ENCODE measurements around the gene BMAL2. TPM values are rescaled to one million over a fixed set of nuclear protein-coding genes. Genes with fewer than 3 reads are reported as not detected.

Gene BMAL2
- total RNA-seq, 3 donors from 2014 or later: 2.2 to 3.9 (median 3.6) TPM

DNA sequence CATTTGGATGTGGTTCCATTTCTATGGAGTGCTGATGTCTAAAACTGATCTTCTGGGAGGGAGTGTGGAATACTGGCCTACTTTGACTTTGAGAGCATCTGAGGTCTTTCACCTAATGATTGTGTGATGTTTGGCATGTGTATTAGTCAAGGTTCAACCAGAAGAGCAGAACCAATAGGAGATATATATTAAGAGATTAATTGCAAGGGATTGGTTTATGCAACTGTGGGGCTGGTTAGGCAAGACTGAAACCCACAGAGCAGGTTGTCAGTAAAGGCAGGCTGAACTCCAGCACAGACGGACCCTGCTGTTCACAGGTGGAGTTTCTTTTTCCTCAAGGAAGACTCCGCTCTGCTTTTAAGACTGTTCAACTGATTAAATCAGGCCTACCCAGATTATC, 11.6 kb downstream of the BMAL2 start:
- H3K36me3 ChIP-seq (ENCODE audit: low read depth): no peaks in the 10 kb centered on the region
- no peak overlapping the region for H3K4me3 ChIP-seq
- no peaks in the 10 kb centered on the region for H3K9me3 ChIP-seq
- no peaks in the 10 kb centered on the region for H3K4me1 ChIP-seq (ENCODE audit: low read depth)
- ATAC-seq (no peak), DNase-seq (no peak)
- intact Hi-C loops (cut with DNase I, micrococcal nuclease): no loop called here
- TF ChIP-seq, protein P1, sequence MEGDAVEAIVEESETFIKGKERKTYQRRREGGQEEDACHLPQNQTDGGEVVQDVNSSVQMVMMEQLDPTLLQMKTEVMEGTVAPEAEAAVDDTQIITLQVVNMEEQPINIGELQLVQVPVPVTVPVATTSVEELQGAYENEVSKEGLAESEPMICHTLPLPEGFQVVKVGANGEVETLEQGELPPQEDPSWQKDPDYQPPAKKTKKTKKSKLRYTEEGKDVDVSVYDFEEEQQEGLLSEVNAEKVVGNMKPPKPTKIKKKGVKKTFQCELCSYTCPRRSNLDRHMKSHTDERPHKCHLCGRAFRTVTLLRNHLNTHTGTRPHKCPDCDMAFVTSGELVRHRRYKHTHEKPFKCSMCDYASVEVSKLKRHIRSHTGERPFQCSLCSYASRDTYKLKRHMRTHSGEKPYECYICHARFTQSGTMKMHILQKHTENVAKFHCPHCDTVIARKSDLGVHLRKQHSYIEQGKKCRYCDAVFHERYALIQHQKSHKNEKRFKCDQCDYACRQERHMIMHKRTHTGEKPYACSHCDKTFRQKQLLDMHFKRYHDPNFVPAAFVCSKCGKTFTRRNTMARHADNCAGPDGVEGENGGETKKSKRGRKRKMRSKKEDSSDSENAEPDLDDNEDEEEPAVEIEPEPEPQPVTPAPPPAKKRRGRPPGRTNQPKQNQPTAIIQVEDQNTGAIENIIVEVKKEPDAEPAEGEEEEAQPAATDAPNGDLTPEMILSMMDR (IDR thresholded peaks at IDR 0.05): no peak

DNA sequence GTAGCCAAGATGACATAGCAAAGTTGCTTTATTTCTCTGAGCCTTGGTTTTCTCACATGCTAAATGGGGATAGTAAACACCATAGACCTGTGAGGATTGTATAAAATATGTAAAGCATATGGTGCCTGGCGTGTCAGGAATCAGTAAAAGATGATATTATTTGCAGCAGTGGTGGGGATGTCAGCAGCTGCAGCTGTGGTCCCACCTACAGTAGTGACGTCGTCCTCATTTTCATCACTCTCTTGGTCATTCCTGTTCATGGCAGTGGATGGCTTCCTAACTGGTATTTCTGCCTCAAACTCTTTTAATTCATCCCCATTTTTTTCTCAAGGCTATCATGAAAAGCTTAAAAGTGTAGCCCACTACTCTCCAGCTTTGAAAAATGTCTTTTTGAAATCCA, 12.1 kb downstream of the BMAL2 start:
- intact Hi-C loops (cut with DNase I, micrococcal nuclease): no loop called here
- TF ChIP-seq, protein P1 (IDR thresholded peaks at IDR 0.05): no peak
- Histone ChIP-seq H3K9me3 (no peaks in the 10 kb centered on the region), H3K4me1 (ENCODE audit: low read depth) (no peaks in the 10 kb centered on the region), H3K36me3 (ENCODE audit: low read depth) (no peaks in the 10 kb centered on the region), H3K4me3 (no peak overlapping the region)
- no peak for ATAC-seq
- DNase-seq: no peak

DNA sequence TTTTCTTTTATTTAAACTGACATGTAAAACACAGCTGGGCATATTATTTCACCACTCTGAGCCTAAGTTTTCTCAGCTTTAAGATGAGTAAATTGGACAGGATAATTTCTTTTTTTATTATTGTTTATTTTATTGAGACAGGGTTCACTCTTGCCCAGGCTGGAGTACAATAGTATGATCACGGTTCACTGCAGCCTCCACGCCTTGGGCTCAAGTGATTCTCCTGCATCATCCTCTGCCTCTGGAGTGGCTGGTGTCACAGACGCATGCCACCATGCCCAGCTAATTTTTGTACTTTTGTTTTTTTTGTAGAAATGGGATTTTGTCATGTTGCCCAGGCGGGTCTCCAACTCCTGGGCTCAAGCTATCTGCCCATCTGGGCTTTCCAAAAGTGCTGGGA, 12.7 kb downstream of the BMAL2 start:
- DNase-seq (no peak), ATAC-seq (no peak)

DNA sequence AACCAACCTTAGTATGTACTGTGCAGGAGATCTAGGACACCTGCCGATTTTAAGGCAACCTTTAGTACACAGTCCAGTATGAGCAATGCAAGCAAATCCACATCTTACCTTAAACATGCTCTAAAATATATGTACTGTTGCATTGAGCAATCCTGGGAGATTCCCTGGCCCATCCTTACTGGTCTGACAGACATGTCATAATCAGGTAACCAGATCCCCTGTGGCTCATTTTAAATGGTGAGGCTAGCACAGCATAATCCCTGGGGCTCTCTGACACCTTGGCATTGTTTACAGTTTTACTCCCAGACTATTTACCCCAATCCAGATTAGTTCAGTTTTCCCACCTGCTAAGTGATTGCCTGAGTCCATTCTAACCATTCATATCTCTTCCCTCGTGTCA, 15.1 kb downstream of the BMAL2 start:
- intact Hi-C loops (cut with DNase I, micrococcal nuclease): no loop called here

More for the DNA sequence above, 12.7 kb downstream of the BMAL2 start:
- no peak overlapping the region for H3K4me3 ChIP-seq
- intact Hi-C loops (cut with DNase I, micrococcal nuclease): no loop called here
- H3K4me1 ChIP-seq (ENCODE audit: low read depth): no peaks in the 10 kb centered on the region
- no peaks in the 10 kb centered on the region for H3K9me3 ChIP-seq
- no peaks in the 10 kb centered on the region for H3K36me3 ChIP-seq (ENCODE audit: low read depth)
- TF ChIP-seq, protein P1 (IDR thresholded peaks at IDR 0.05): no peak

DNA sequence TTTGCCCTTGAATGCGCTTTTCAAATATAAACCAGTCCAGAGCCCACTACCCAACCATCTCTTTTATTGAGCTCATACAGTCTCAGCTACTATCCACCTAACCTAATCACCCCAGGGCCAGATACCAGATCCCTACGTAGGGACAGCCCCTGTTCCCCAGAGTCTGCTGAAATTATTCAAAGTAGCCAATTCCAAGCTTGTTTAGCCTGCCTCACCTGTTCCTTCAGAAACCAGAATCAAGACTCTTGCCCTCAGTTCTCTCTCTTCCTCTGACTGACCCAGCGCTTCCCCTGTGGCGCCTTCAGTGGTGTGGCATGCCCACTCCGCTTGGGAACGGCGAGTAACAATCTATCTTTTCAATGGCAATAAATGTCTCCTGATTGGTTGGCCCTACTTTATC, 18.8 kb downstream of the BMAL2 start:
- H3K9me3 ChIP-seq: no peaks in the 10 kb centered on the region
- no peaks in the 10 kb centered on the region for H3K36me3 ChIP-seq (ENCODE audit: low read depth)
- H3K4me1 ChIP-seq (ENCODE audit: low read depth): no peaks in the 10 kb centered on the region
- ATAC-seq (no peak), DNase-seq (no peak)
- intact Hi-C loops (cut with DNase I, micrococcal nuclease): no loop called here
- TF ChIP-seq, protein P1 (IDR thresholded peaks at IDR 0.05): no peak
- H3K4me3 ChIP-seq: no peak overlapping the region

More for the DNA sequence above, 15.1 kb downstream of the BMAL2 start:
- TF ChIP-seq, protein P1 (IDR thresholded peaks at IDR 0.05): no peak
- Histone ChIP-seq H3K36me3 (ENCODE audit: low read depth) (no peaks in the 10 kb centered on the region), H3K9me3 (no peaks in the 10 kb centered on the region), H3K4me3 (no peak overlapping the region), H3K4me1 (ENCODE audit: low read depth) (no peaks in the 10 kb centered on the region)
- ATAC-seq (no peak), DNase-seq (no peak)

DNA sequence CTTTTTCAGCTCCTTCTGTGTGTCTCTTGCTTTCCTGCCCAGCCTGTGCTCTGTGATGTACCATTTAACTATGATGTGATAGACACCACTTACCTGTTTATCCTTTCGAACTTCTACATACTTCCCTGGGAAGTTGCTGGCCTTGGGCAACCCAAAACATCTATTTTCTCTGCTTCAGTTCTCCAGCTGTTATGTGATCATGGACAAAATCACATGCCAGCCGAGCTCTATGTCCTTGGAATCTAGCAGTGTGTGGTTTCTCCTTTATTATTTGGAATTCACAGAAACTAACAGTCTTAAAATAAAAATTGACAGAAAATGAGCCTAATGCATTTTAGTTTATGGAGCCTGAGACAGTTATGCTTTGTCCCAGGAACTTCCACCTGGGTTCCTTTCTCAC, 22.9 kb downstream of the BMAL2 start:
- Histone ChIP-seq H3K9me3 (no peaks in the 10 kb centered on the region), H3K4me1 (ENCODE audit: low read depth) (no peaks in the 10 kb centered on the region), H3K4me3 (no peak overlapping the region), H3K36me3 (ENCODE audit: low read depth) (no peaks in the 10 kb centered on the region)
- DNase-seq (no peak), ATAC-seq (no peak)
- intact Hi-C loops (cut with DNase I, micrococcal nuclease): no loop called here
- TF ChIP-seq, protein P1 (IDR thresholded peaks at IDR 0.05): no peak
